ENCODE results near the gene NSUN7. TPM values are rescaled to one million over a fixed set of nuclear protein-coding genes. Genes with fewer than 3 reads are reported as not detected.
"Not testable (repeated sequence)": the region's sequence is repeated elsewhere in the genome, so short reads cannot be mapped to it uniquely, and the experiment has no call there.

The NSUN7 gene
- 1.5 TPM for total RNA-seq
- long read RNA-seq, partial matches to known transcripts, result 0 of 6 reads
- long read RNA-seq, other reads (novel, unspliced or antisense), result 5 of 6 reads

- peak; percentile 86 for ATAC-seq (ENCODE audit: poor library complexity)
- intact Hi-C loops (cut with DNase I), result no loop called here
- peak; percentile 66 for DNase-seq
Measured at GRCh38 chr4:40749717-40750460, at the start of gene NSUN7. NSUN7 (plus strand) TSS chr4:40749955; CDS start chr4:40750694, 739 bp downstream.

GRCh38 chr4:40702137-40702799, 47.5 kb upstream of the NSUN7 start:
- no peak for DNase-seq
- intact Hi-C loops (cut with DNase I), result no loop called here
- no peak for ATAC-seq (ENCODE audit: poor library complexity)

DNA sequence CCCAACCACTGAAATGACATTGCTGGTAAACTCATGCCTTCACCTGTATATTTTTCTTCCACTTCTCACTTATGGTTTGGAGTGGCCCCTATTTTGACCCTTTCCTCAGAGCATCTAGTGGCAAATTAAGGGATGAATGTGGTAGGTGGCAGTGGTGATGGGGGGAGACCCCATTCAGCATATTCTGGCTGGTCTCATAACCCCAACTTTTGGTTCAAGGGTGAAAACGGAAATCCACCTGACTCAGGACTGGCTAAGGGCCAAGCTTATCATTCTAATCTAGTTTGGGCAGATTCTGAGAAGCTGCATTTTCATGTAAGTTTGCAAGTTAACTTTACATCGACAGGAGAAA, 47.0 kb upstream of the NSUN7 start:
- intact Hi-C loops (cut with DNase I), result no loop called here
- DNase-seq, result no peak
- ATAC-seq (ENCODE audit: poor library complexity), result no peak

DNA sequence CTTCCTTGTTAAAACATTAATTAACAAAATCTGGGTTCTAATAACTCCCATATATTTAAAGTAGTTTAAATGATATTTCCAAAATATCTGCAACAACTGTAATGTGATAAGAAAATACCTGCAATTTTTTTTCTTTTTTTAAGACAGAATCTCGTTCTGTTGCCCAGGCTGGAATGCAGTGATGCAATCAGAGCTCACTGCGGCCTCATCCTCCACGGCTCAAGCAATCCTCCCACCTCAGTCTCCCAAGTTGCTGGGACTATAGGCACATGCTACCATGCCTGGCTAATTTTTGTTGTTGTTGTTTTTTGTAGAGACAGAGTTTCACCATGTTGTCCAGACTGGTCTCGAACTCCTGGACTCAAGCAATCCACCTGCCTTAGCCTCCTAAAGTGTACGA, 45.7 kb upstream of the NSUN7 start:
- DNase-seq (no peak), ATAC-seq (ENCODE audit: poor library complexity) (no peak)
- intact Hi-C loops (cut with DNase I), result no loop called here

DNA sequence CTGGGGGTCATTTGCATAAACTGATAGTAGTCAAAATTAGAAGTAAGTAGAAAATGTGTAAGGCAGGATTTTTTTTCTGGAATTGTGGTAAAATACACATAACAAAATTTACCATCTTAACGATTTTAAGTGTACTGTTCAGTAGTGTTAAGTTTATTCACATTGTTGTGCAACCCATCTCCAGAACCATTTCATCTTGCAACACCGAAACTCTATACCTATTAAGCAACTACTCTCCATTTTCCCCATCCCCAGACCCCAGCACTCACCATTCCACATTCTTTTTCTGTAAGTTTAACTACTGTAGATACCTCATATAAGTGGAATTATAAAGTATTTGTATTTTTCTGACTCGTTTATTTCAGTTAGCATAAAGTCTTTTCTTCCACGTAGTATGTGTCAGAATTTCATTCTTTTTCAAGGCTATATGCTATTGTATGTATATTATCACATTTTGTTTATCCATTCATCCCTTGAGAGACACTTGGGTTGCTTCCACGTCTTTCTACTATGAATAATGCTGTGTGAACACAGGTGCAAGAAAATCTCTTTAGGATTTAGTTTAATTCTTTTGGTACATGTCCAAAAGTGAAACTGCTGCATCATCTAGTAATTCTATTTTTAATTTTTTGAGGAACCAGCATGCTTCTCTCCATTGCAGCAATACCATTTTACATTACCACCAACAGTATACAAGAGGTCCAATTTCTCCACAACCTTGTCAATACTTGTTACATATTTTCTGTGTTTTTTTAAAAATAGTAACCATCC, 39.1 kb upstream of the NSUN7 start:
- ATAC-seq (ENCODE audit: poor library complexity), result peak; percentile 51
- intact Hi-C loops (cut with DNase I), result no loop called here

GRCh38 chr4:40713001-40713400, 36.8 kb upstream of the NSUN7 start:
- intact Hi-C loops (cut with DNase I); DNase-seq; ATAC-seq (ENCODE audit: poor library complexity): not testable (repeated sequence)

More for the DNA sequence above, 39.1 kb upstream of the NSUN7 start:
- DNase-seq, result no peak

- no peak for DNase-seq
Measured at GRCh38 chr4:40713798-40714197, 36.0 kb upstream of the NSUN7 start.

DNA sequence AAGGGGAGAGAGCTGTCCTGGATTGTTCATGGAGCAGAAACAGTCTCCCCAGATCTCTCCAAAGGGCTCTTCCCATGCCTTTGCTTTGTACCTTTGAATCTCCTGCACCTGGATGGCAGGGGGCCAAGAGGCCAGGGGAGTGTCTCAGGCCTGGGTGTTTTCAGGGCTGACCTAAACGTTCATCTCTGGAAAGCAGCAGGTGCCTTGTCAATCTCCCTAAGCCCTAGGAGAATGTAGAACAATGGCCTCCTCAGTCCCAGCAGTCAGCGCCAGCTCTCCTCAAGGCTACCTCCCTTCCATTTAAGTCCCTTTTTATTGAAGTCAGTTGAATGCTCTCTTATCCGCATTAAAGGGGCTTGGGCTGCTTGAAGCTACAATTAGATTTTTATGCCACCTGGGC, 31.2 kb upstream of the NSUN7 start:
- DNase-seq (no peak), ATAC-seq (ENCODE audit: poor library complexity) (no peak)
- intact Hi-C loops (cut with DNase I), result no loop called here

More at GRCh38 chr4:40713798-40714197, 36.0 kb upstream of the NSUN7 start:
- intact Hi-C loops (cut with DNase I), result no loop called here
- no peak for ATAC-seq (ENCODE audit: poor library complexity)

GRCh38 chr4:40719008-40719623, 30.6 kb upstream of the NSUN7 start:
- no peak for DNase-seq
- intact Hi-C loops (cut with DNase I), result no loop called here
- peak; percentile 38 for ATAC-seq (ENCODE audit: poor library complexity)

GRCh38 chr4:40720351-40720750, 29.4 kb upstream of the NSUN7 start:
- DNase-seq, result no peak
- no peak for ATAC-seq (ENCODE audit: poor library complexity)
- intact Hi-C loops (cut with DNase I), result no loop called here

GRCh38 chr4:40720916-40721315, 28.8 kb upstream of the NSUN7 start:
- no peak for DNase-seq
- intact Hi-C loops (cut with DNase I), result no loop called here
- ATAC-seq (ENCODE audit: poor library complexity), result no peak

- DNase-seq, result no peak
- ATAC-seq (ENCODE audit: poor library complexity), result no peak
- intact Hi-C loops (cut with DNase I), result no loop called here
Measured at GRCh38 chr4:40721730-40722171, 28.0 kb upstream of the NSUN7 start.

DNA sequence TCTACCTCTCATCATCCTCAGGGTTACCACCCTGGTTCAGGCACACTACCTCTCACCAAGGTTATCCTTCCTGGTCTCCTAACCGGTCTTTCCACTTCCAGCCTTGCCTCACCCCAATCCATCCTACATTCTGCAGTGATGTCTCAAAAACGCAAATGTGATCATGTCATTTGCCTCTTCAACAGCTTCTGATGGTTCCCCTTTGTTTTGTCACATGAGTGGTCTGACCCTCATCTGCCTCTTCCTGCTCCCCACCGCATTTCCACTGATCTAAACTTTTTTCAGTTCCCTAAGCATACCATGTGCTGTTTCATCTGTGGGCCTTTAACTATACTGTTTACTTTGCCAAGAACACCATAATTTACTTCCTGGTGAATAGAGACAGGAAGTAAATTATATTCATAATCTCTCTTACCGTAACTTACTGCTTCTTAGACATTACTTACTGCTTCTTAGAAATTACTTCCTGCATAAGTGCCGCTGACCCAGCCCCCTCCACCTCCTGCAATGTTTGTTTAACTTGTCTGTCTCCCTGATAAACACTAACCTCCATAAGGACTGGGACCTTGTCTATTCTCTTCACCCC, 27.1 kb upstream of the NSUN7 start:
- peak; percentile 48 for DNase-seq
- ATAC-seq (ENCODE audit: poor library complexity), result peak; percentile 67
- intact Hi-C loops (cut with DNase I), result no loop called here

DNA sequence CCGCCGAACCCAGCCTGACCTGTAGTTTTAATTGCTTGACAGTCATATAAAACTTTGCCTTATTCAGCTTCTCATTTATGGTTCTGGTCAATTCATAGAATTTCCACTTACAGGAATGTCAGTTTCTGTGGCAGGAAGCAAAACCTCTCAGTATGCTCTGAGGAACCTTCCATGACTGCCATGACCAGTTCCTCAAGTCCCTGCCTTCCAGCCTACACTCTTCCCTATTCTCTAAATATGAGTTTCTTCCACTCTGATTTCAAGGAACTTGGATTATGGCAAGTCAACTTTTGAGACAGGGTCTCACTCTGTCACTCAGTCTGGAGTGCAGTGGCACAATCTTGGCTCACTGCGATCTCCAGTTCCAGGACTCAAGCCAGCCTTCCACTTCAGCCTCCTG, 26.0 kb upstream of the NSUN7 start:
- no peak for DNase-seq
- intact Hi-C loops (cut with DNase I), result no loop called here
- peak; percentile 55 for ATAC-seq (ENCODE audit: poor library complexity)

GRCh38 chr4:40728333-40728732, 21.4 kb upstream of the NSUN7 start:
- intact Hi-C loops (cut with DNase I), result no loop called here
- no peak for DNase-seq
- no peak for ATAC-seq (ENCODE audit: poor library complexity)

- intact Hi-C loops (cut with DNase I), result no loop called here
- DNase-seq (no peak), ATAC-seq (ENCODE audit: poor library complexity) (no peak)
Measured at GRCh38 chr4:40729555-40729954, 20.2 kb upstream of the NSUN7 start.

DNA sequence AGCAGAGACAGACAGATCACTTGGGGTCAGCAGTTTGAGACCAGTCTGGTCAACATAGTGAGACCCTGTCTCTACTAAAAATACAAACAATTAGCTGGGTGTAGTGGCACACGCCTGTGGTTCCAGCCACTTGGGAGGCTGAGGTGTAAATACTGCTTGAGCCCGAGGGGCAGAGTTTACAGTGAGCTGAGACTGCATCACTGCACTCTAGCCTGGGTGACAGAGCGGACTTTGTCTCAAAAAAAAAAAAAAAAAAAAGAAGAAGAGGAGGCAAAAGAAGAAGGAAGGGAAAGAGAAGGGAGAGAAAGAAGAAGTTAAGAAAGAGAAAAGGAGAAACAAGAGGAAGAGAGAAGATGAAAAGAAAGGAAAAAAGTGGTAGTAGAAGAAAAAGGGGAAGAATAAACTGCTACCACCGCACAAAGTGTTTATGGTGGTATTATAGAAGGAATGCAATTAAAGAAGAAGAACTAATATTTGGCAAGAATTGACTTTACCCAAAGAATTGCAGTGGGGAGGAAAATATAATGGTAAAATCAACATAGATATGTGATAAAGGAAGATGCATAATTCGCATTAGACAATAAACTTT, 19.6 kb upstream of the NSUN7 start:
- peak; percentile 19 for ATAC-seq (ENCODE audit: poor library complexity)
- DNase-seq, result no peak
- intact Hi-C loops (cut with DNase I), result no loop called here

DNA sequence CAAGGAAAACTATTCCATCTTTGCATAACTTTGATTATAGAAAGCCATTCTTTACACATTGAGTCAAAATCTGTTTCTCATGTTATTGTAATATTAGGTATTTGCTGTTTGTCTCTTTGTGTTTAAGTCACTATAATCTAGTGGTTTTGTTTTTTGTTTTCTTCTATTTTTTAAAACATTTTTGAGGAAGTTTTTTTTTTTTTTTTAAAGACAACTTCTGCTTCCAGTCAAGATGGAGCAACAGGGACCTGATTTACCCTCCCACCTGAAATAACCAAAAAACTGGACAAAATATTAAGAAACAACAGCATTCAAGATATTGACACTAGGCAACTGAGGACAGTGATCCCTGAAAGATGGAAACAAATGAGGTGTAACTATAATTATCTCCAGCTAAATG, 18.4 kb upstream of the NSUN7 start:
- no peak for DNase-seq
- ATAC-seq (ENCODE audit: poor library complexity), result no peak
- intact Hi-C loops (cut with DNase I), result no loop called here

Data from Right ventricle myocardium superior (tissue), 1 donor.